Liver (tissue), 9 donors: ENCODE data around the gene MAGIX. TPM values are rescaled to one million over a fixed set of nuclear protein-coding genes. Genes with fewer than 3 reads are reported as not detected.

ENCODE experiments used
- DNase-seq: peaks from one replicate; pipeline ENCODE4 v3.0.0-alpha.2; 2017; ENCODE audit warnings: low spot score
- H3K27ac ChIP-seq, 2 donors: one replicate each; pipeline ENCODE4 v1.7.0; 2013; ENCODE audit warnings: inconsistent platforms in 2 of 2, low read length in 2 of 2, control low read depth in 1 of 2, low read depth in 1 of 2, mild to moderate bottlenecking in 1 of 2
- H3K27me3 ChIP-seq, 4 donors: one replicate each; pipeline versions ENCODE4 v1.6.1 to v1.7.0; 2013; ENCODE audit warnings: low read length in 3 of 4, inconsistent platforms in 1 of 4, mild to moderate bottlenecking in 1 of 4, moderate library complexity in 1 of 4; ENCODE audit not compliant: control insufficient read depth in 4 of 4, insufficient read depth in 4 of 4
- H3K36me3 ChIP-seq, 4 donors: one replicate each; pipeline versions ENCODE4 v1.6.1 to v1.7.0; 2013; ENCODE audit warnings: low read length in 3 of 4, mild to moderate bottlenecking in 3 of 4, low read depth in 1 of 4, moderate library complexity in 1 of 4; ENCODE audit not compliant: control insufficient read depth in 4 of 4, insufficient read depth in 3 of 4
- H3K4me1 ChIP-seq, 4 donors: one replicate each; pipeline versions ENCODE4 v1.6.1 to v1.7.0; 2013; ENCODE audit warnings: low read length in 3 of 4, mild to moderate bottlenecking in 3 of 4, moderate library complexity in 1 of 4; ENCODE audit not compliant: control insufficient read depth in 4 of 4, insufficient read depth in 4 of 4
- H3K4me3 ChIP-seq, 3 donors: one replicate each; pipeline versions ENCODE4 v1.6.1 to v1.7.0; 2013; ENCODE audit warnings: low read length in 3 of 3, control low read depth in 1 of 3, low read depth in 1 of 3, mild to moderate bottlenecking in 1 of 3
- H3K9ac ChIP-seq, 2 donors: one replicate each; pipeline ENCODE4 v1.7.0; 2013; ENCODE audit warnings: low read length in 2 of 2, mild to moderate bottlenecking in 2 of 2, moderate library complexity in 2 of 2, control low read depth in 1 of 2, low read depth in 1 of 2
- H3K9me3 ChIP-seq, 4 donors: one replicate each; pipeline versions ENCODE4 v1.6.1 to v1.7.0; 2013; ENCODE audit warnings: low read length in 3 of 4; ENCODE audit not compliant: control insufficient read depth in 4 of 4
- EGR1 ChIP-seq, 2 donors: IDR thresholded peaks; 2 replicates each; pipeline ENCODE4 v1.6.1; 2016 to 2018; ENCODE audit warnings: antibody characterized with exemption in 2 of 2, low read depth in 2 of 2
- FOXA1 ChIP-seq: IDR thresholded peaks from 2 replicates; pipeline ENCODE4 v1.6.1; 2016; ENCODE audit warnings: antibody characterized with exemption
- FOXA2 ChIP-seq: IDR thresholded peaks from 2 replicates; pipeline ENCODE4 v1.6.1; 2016; ENCODE audit warnings: antibody characterized with exemption
- GABPA ChIP-seq, 2 donors: IDR thresholded peaks in 1 of 2; conservative IDR thresholded peaks in 1 of 2; 2 replicates each; pipeline ENCODE4 v1.6.1; 2016; ENCODE audit warnings: antibody characterized with exemption in 2 of 2, mild to moderate bottlenecking in 1 of 2, moderate library complexity in 1 of 2
- HNF4A ChIP-seq, 2 donors: conservative IDR thresholded peaks; 2 replicates each; pipeline ENCODE4 v1.6.1; 2016; ENCODE audit warnings: antibody characterized with exemption in 2 of 2, mild to moderate bottlenecking in 2 of 2
- HNF4G ChIP-seq: IDR thresholded peaks from 2 replicates; pipeline ENCODE4 v1.6.1; 2016; ENCODE audit warnings: antibody characterized with exemption
- JUND ChIP-seq, 2 donors: IDR thresholded peaks; 2 replicates each; pipeline ENCODE4 v1.6.1; 2016; ENCODE audit warnings: antibody characterized with exemption in 2 of 2
- NR2F2 ChIP-seq: IDR thresholded peaks from 2 replicates; pipeline ENCODE4 v1.6.1; 2016; ENCODE audit warnings: antibody characterized with exemption
- RAD21 ChIP-seq, 2 donors: IDR thresholded peaks; 2 replicates each; pipeline ENCODE4 v1.6.1; 2016; ENCODE audit warnings: antibody characterized with exemption in 2 of 2, mild to moderate bottlenecking in 2 of 2
- RXRA ChIP-seq, 2 donors: IDR thresholded peaks; 2 replicates each; pipeline ENCODE4 v1.6.1; 2017 to 2018; ENCODE audit warnings: antibody characterized with exemption in 2 of 2, mild to moderate bottlenecking in 1 of 2
- SP1 ChIP-seq: IDR thresholded peaks from 2 replicates; pipeline ENCODE4 v1.6.1; 2018; ENCODE audit warnings: antibody characterized with exemption, mild to moderate bottlenecking
- TAF1 ChIP-seq: conservative IDR thresholded peaks from 2 replicates; pipeline ENCODE4 v1.6.1; 2016; ENCODE audit warnings: antibody characterized with exemption, mild to moderate bottlenecking
- YY1 ChIP-seq: IDR thresholded peaks from 2 replicates; pipeline ENCODE4 v1.6.1; 2016; ENCODE audit warnings: antibody characterized with exemption, mild to moderate bottlenecking
- WGBS: extraction: QIAGEN DNeasy Blood & Tissue Kit; methylation state at CpG from one replicate; pipeline ENCODE4 v1.1.7; 2013; 5-methylcytosine and 5-hydroxymethylcytosine counted together
- polyA plus RNA-seq, 2 donors: library from polyadenylated mRNA; stranded (reverse) in 1 of 2; unstranded in 1 of 2; fragments of 200-250 nt in 1 of 2; fragments of >200 nt in 1 of 2; fragmentation: Nextera tagmentation in 1 of 2; extraction: Ambion mirVana in 1 of 2; gene quantifications; one replicate each; pipeline versions ENCODE4 v1.2.1 to v1.2.3, GENCODE V29; 2013 to 2015
- total RNA-seq, 2 donors: library from RNA; depleted of rRNA; stranded (reverse); fragments of >200 nt; gene quantifications; one replicate each; pipeline ENCODE4 v1.2.3, GENCODE V29; 2014
- TF ChIP-seq, protein P1 (sequence below): IDR thresholded peaks from 2 replicates; pipeline ENCODE4 v1.6.1; 2016; ENCODE audit warnings: antibody characterized with exemption
- TF ChIP-seq, protein P2 (sequence below): IDR thresholded peaks from 2 replicates; pipeline ENCODE4 v1.6.1; 2016; ENCODE audit warnings: antibody characterized with exemption
- TF ChIP-seq, protein P3 (sequence below): fragments of 150-350 bp; IDR thresholded peaks from 2 replicates; pipeline ENCODE4 v1.5.1; 2017; ENCODE audit warnings: improper control_type of control experiment, low read depth, low read length; ENCODE audit not compliant: missing input control
- TF ChIP-seq, protein P4 (sequence below): IDR thresholded peaks from 2 replicates; pipeline ENCODE4 v1.6.1; 2016; ENCODE audit warnings: antibody characterized with exemption
- TF ChIP-seq, protein P5 (sequence below): IDR thresholded peaks from 2 replicates; pipeline ENCODE4 v1.6.1; 2016; ENCODE audit warnings: antibody characterized with exemption, mild to moderate bottlenecking
- donor health status: healthy.
- donor health status: healthy.
- donor health status: healthy.
- donor health status: healthy.
- donor health status: healthy.

The MAGIX gene
- total and polyA plus RNA-seq, 4 donors, result 2.9 to 10.8 (median 7.9) TPM

DNA sequence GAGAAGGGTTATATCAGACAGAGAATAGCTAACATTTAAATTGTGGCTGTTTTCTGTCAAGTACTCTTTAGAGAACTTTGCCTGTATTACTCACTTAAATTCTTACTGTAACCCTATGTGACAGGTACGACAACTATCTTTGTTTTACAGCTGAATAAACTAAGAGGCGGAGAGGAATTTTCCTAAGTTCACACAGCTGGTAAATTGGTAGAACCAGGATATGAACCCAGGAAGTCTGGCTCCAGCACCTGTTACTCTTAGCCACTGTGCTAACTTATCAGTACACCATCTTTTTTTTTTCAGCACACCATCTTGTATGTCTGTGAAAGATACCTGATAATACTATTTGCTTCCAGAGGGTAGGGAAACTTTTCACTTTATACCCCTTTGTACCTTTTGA lies 39.5 kb downstream of the MAGIX start:
- no peak overlapping the region for H3K4me3 ChIP-seq
- no peak for DNase-seq
- no peaks in the 10 kb centered on the region for H3K27me3 ChIP-seq
- TF ChIP-seq, protein P1, sequence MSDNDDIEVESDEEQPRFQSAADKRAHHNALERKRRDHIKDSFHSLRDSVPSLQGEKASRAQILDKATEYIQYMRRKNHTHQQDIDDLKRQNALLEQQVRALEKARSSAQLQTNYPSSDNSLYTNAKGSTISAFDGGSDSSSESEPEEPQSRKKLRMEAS, result no peak
- TF ChIP-seq NR2F2 (no peak), JUND (IDR thresholded peaks at IDR 0.05) (no peak), RXRA (IDR thresholded peaks at IDR 0.05) (no peak), HNF4A (conservative IDR thresholded peaks at IDR 0.05) (no peak), FOXA1 (no peak), YY1 (no peak), HNF4G (no peak), FOXA2 (no peak), RAD21 (IDR thresholded peaks at IDR 0.05) (no peak), TAF1 (no peak), SP1 (no peak), EGR1 (IDR thresholded peaks at IDR 0.05; ENCODE audit: low read depth in 2 of 2) (no peak)
- TF ChIP-seq, protein P2, sequence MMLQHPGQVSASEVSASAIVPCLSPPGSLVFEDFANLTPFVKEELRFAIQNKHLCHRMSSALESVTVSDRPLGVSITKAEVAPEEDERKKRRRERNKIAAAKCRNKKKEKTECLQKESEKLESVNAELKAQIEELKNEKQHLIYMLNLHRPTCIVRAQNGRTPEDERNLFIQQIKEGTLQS, result no peak
- TF ChIP-seq, protein P3, sequence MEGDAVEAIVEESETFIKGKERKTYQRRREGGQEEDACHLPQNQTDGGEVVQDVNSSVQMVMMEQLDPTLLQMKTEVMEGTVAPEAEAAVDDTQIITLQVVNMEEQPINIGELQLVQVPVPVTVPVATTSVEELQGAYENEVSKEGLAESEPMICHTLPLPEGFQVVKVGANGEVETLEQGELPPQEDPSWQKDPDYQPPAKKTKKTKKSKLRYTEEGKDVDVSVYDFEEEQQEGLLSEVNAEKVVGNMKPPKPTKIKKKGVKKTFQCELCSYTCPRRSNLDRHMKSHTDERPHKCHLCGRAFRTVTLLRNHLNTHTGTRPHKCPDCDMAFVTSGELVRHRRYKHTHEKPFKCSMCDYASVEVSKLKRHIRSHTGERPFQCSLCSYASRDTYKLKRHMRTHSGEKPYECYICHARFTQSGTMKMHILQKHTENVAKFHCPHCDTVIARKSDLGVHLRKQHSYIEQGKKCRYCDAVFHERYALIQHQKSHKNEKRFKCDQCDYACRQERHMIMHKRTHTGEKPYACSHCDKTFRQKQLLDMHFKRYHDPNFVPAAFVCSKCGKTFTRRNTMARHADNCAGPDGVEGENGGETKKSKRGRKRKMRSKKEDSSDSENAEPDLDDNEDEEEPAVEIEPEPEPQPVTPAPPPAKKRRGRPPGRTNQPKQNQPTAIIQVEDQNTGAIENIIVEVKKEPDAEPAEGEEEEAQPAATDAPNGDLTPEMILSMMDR, result no peak
- TF ChIP-seq, protein P4, sequence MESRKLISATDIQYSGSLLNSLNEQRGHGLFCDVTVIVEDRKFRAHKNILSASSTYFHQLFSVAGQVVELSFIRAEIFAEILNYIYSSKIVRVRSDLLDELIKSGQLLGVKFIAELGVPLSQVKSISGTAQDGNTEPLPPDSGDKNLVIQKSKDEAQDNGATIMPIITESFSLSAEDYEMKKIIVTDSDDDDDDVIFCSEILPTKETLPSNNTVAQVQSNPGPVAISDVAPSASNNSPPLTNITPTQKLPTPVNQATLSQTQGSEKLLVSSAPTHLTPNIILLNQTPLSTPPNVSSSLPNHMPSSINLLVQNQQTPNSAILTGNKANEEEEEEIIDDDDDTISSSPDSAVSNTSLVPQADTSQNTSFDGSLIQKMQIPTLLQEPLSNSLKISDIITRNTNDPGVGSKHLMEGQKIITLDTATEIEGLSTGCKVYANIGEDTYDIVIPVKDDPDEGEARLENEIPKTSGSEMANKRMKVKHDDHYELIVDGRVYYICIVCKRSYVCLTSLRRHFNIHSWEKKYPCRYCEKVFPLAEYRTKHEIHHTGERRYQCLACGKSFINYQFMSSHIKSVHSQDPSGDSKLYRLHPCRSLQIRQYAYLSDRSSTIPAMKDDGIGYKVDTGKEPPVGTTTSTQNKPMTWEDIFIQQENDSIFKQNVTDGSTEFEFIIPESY, result no peak
- TF ChIP-seq, protein P5, sequence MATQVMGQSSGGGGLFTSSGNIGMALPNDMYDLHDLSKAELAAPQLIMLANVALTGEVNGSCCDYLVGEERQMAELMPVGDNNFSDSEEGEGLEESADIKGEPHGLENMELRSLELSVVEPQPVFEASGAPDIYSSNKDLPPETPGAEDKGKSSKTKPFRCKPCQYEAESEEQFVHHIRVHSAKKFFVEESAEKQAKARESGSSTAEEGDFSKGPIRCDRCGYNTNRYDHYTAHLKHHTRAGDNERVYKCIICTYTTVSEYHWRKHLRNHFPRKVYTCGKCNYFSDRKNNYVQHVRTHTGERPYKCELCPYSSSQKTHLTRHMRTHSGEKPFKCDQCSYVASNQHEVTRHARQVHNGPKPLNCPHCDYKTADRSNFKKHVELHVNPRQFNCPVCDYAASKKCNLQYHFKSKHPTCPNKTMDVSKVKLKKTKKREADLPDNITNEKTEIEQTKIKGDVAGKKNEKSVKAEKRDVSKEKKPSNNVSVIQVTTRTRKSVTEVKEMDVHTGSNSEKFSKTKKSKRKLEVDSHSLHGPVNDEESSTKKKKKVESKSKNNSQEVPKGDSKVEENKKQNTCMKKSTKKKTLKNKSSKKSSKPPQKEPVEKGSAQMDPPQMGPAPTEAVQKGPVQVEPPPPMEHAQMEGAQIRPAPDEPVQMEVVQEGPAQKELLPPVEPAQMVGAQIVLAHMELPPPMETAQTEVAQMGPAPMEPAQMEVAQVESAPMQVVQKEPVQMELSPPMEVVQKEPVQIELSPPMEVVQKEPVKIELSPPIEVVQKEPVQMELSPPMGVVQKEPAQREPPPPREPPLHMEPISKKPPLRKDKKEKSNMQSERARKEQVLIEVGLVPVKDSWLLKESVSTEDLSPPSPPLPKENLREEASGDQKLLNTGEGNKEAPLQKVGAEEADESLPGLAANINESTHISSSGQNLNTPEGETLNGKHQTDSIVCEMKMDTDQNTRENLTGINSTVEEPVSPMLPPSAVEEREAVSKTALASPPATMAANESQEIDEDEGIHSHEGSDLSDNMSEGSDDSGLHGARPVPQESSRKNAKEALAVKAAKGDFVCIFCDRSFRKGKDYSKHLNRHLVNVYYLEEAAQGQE, result no peak
- H3K27ac ChIP-seq, result no peak overlapping the region
- 80% methylated on average over 2 of the region's 2 CpGs for WGBS
- no peaks in the 10 kb centered on the region for H3K36me3 ChIP-seq
- peaks cover 0 to 4% (median 2%) of the 10 kb centered on the region in 4 donors for H3K4me1 ChIP-seq
- no peak overlapping the region for H3K9ac ChIP-seq
- no peaks in the 10 kb centered on the region for H3K9me3 ChIP-seq

DNA sequence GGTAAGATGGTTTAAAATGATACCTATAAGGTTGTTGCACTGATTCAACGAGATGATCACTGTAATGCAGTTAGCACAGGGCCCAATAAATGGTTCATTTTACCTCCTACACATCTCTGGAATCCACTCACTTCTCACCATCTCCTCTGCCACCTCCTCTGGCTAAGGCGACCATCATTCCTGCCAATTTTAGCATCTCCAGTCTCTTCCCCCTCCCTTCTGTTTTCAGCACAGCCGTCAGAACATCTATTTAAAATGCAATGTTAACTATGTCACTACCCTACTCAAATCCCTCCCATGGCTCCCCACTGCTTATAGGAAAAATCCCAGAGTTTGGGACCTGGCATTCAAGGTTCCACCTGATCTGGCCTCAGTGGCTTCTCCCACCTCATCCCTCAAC lies 41.0 kb downstream of the MAGIX start:
- no peak overlapping the region for H3K27ac ChIP-seq
- no peaks in the 10 kb centered on the region for H3K27me3 ChIP-seq
- H3K9me3 ChIP-seq, result no peaks in the 10 kb centered on the region
- H3K4me1 ChIP-seq, result peaks cover 0 to 4% (median 2%) of the 10 kb centered on the region in 4 donors
- H3K9ac ChIP-seq, result no peak overlapping the region
- 74% methylated on average over 3 of the region's 3 CpGs for WGBS
- no peaks in the 10 kb centered on the region for H3K36me3 ChIP-seq
- H3K4me3 ChIP-seq, result no peak overlapping the region
- DNase-seq, result no peak
- TF ChIP-seq, protein P2, result no peak
- TF ChIP-seq RXRA (IDR thresholded peaks at IDR 0.05) (no peak), GABPA (IDR thresholded peaks at IDR 0.05 in 1 of 2, conservative IDR thresholded peaks at IDR 0.05 in 1 of 2) (no peak), FOXA2 (no peak), HNF4G (no peak), YY1 (no peak)
- TF ChIP-seq, protein P5, result no peak
- TF ChIP-seq, protein P1, result no peak
- TF ChIP-seq, protein P3, result no peak
